HEK293 (cell line): Measurements from ENCODE around the gene MKRN1.
"Not testable (repeated sequence)": the region's sequence is repeated elsewhere in the genome, so short reads cannot be mapped to it uniquely, and the experiment has no call there.

ENCODE experiments used
- GLIS1 ChIP-seq: fragments of 450-650 bp; formaldehyde crosslinking; IDR thresholded peaks from 2 replicates; pipeline ENCODE4 v1.5.1; 2016; ENCODE audit warnings: missing biosample characterization, missing genetic modification characterization
- KLF16 ChIP-seq: fragments of 450-650 bp; formaldehyde crosslinking; IDR thresholded peaks from 2 replicates; pipeline ENCODE4 v1.5.1; 2017; ENCODE audit warnings: missing biosample characterization, missing genetic modification characterization
- YY1 ChIP-seq: fragments of 450-650 bp; formaldehyde crosslinking; IDR thresholded peaks from 2 replicates; pipeline ENCODE4 v1.5.1; 2018; ENCODE audit warnings: missing biosample characterization, missing genetic modification characterization
- ZBTB8A ChIP-seq: fragments of 450-650 bp; formaldehyde crosslinking; IDR thresholded peaks from 2 replicates; pipeline ENCODE4 v1.5.1; 2016; ENCODE audit warnings: missing biosample characterization, missing genetic modification characterization
- ZNF112 ChIP-seq: fragments of 450-650 bp; formaldehyde crosslinking; IDR thresholded peaks from 2 replicates; pipeline ENCODE4 v1.5.0; 2017; ENCODE audit warnings: missing biosample characterization, missing genetic modification characterization
- ZNF76 ChIP-seq: fragments of 450-650 bp; formaldehyde crosslinking; IDR thresholded peaks from 2 replicates; pipeline ENCODE4; 2016; ENCODE audit warnings: low read depth, missing biosample characterization, missing genetic modification characterization, borderline replicate concordance
- ZNF777 ChIP-seq: fragments of 450-650 bp; formaldehyde crosslinking; IDR thresholded peaks from 2 replicates; pipeline ENCODE4 v1.5.1; 2017; ENCODE audit warnings: missing biosample characterization, missing genetic modification characterization, borderline replicate concordance
- TF ChIP-seq, protein P1 (sequence below): fragments of 450-650 bp; formaldehyde crosslinking; IDR thresholded peaks from 2 replicates; pipeline ENCODE4 v1.5.1; 2016; ENCODE audit warnings: missing biosample characterization, missing genetic modification characterization
- TF ChIP-seq, protein P2 (sequence below): fragments of 450-650 bp; formaldehyde crosslinking; conservative IDR thresholded peaks from 2 replicates; pipeline ENCODE4 v1.5.1; 2016; ENCODE audit warnings: low read depth, missing biosample characterization, missing genetic modification characterization
- TF ChIP-seq, protein P3 (sequence below): fragments of 450-650 bp; formaldehyde crosslinking; IDR thresholded peaks from 2 replicates; pipeline ENCODE4 v1.5.1; 2016; ENCODE audit warnings: missing biosample characterization, missing genetic modification characterization
- TF ChIP-seq, protein P4 (sequence below): fragments of 450-650 bp; formaldehyde crosslinking; IDR thresholded peaks from 2 replicates; pipeline ENCODE4 v1.5.1; 2016; ENCODE audit warnings: missing biosample characterization, missing genetic modification characterization

DNA sequence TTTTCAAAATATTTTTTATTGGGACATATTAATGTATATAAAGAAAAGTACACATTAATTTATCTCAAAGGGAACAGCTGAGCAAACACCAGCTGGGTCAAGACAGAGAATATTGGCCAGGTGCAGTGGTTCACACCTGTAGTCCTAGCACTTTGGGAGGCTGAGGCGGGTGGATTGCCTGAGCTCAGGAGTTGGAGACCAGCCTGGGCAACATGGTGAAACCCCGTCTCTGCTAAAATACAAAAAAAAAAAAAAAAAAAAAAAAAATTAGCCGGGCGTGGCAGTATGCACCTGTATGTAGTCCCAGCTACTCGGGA lies 61.2 kb downstream of the MKRN1 start:
- TF ChIP-seq, protein P1, sequence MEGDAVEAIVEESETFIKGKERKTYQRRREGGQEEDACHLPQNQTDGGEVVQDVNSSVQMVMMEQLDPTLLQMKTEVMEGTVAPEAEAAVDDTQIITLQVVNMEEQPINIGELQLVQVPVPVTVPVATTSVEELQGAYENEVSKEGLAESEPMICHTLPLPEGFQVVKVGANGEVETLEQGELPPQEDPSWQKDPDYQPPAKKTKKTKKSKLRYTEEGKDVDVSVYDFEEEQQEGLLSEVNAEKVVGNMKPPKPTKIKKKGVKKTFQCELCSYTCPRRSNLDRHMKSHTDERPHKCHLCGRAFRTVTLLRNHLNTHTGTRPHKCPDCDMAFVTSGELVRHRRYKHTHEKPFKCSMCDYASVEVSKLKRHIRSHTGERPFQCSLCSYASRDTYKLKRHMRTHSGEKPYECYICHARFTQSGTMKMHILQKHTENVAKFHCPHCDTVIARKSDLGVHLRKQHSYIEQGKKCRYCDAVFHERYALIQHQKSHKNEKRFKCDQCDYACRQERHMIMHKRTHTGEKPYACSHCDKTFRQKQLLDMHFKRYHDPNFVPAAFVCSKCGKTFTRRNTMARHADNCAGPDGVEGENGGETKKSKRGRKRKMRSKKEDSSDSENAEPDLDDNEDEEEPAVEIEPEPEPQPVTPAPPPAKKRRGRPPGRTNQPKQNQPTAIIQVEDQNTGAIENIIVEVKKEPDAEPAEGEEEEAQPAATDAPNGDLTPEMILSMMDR (tag by site-specific recombination): not testable (repeated sequence)
- not testable (repeated sequence) for TF ChIP-seq ZNF112 (tag by site-specific recombination); YY1 (tag by site-specific recombination); ZBTB8A (tag by site-specific recombination); ZNF777 (tag by site-specific recombination); GLIS1 (tag by site-specific recombination); KLF16 (tag by site-specific recombination); ZNF76
- TF ChIP-seq, protein P2, sequence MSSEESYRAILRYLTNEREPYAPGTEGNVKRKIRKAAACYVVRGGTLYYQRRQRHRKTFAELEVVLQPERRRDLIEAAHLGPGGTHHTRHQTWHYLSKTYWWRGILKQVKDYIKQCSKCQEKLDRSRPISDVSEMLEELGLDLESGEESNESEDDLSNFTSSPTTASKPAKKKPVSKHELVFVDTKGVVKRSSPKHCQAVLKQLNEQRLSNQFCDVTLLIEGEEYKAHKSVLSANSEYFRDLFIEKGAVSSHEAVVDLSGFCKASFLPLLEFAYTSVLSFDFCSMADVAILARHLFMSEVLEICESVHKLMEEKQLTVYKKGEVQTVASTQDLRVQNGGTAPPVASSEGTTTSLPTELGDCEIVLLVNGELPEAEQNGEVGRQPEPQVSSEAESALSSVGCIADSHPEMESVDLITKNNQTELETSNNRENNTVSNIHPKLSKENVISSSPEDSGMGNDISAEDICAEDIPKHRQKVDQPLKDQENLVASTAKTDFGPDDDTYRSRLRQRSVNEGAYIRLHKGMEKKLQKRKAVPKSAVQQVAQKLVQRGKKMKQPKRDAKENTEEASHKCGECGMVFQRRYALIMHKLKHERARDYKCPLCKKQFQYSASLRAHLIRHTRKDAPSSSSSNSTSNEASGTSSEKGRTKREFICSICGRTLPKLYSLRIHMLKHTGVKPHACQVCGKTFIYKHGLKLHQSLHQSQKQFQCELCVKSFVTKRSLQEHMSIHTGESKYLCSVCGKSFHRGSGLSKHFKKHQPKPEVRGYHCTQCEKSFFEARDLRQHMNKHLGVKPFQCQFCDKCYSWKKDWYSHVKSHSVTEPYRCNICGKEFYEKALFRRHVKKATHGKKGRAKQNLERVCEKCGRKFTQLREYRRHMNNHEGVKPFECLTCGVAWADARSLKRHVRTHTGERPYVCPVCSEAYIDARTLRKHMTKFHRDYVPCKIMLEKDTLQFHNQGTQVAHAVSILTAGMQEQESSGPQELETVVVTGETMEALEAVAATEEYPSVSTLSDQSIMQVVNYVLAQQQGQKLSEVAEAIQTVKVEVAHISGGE (tag by site-specific recombination): not testable (repeated sequence)
- TF ChIP-seq, protein P3, sequence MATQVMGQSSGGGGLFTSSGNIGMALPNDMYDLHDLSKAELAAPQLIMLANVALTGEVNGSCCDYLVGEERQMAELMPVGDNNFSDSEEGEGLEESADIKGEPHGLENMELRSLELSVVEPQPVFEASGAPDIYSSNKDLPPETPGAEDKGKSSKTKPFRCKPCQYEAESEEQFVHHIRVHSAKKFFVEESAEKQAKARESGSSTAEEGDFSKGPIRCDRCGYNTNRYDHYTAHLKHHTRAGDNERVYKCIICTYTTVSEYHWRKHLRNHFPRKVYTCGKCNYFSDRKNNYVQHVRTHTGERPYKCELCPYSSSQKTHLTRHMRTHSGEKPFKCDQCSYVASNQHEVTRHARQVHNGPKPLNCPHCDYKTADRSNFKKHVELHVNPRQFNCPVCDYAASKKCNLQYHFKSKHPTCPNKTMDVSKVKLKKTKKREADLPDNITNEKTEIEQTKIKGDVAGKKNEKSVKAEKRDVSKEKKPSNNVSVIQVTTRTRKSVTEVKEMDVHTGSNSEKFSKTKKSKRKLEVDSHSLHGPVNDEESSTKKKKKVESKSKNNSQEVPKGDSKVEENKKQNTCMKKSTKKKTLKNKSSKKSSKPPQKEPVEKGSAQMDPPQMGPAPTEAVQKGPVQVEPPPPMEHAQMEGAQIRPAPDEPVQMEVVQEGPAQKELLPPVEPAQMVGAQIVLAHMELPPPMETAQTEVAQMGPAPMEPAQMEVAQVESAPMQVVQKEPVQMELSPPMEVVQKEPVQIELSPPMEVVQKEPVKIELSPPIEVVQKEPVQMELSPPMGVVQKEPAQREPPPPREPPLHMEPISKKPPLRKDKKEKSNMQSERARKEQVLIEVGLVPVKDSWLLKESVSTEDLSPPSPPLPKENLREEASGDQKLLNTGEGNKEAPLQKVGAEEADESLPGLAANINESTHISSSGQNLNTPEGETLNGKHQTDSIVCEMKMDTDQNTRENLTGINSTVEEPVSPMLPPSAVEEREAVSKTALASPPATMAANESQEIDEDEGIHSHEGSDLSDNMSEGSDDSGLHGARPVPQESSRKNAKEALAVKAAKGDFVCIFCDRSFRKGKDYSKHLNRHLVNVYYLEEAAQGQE (tag by site-specific recombination): not testable (repeated sequence)
- TF ChIP-seq, protein P4, sequence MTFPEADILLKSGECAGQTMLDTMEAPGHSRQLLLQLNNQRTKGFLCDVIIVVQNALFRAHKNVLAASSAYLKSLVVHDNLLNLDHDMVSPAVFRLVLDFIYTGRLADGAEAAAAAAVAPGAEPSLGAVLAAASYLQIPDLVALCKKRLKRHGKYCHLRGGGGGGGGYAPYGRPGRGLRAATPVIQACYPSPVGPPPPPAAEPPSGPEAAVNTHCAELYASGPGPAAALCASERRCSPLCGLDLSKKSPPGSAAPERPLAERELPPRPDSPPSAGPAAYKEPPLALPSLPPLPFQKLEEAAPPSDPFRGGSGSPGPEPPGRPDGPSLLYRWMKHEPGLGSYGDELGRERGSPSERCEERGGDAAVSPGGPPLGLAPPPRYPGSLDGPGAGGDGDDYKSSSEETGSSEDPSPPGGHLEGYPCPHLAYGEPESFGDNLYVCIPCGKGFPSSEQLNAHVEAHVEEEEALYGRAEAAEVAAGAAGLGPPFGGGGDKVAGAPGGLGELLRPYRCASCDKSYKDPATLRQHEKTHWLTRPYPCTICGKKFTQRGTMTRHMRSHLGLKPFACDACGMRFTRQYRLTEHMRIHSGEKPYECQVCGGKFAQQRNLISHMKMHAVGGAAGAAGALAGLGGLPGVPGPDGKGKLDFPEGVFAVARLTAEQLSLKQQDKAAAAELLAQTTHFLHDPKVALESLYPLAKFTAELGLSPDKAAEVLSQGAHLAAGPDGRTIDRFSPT (tag by site-specific recombination): not testable (repeated sequence)
